ENCODE data around the gene SLC7A6OS.

The SLC7A6OS gene

GRCh38 chr16:68274441-68274840 is 36.3 kb downstream of the SLC7A6OS start:
- TF ChIP-seq CTCF (IDR thresholded peaks at IDR 0.05; ENCODE audit: extremely low read depth, insufficient read depth, missing control alignments), result no peak
- in situ Hi-C loops (cut with MboI; ENCODE audit: low pct_unique_long_range_greater_than_20kb, low sequenced_read_pairs, unreplicated experiment), result no loop called here
- no peak for DNase-seq (ENCODE audit: low spot score)

- no peak for DNase-seq (ENCODE audit: low spot score)
- no peak for TF ChIP-seq CTCF (IDR thresholded peaks at IDR 0.05; ENCODE audit: extremely low read depth, insufficient read depth, missing control alignments)
- in situ Hi-C loops (cut with MboI; ENCODE audit: low pct_unique_long_range_greater_than_20kb, low sequenced_read_pairs, unreplicated experiment), result no loop called here
These were observed 36.9 kb downstream of the SLC7A6OS start for GRCh38 chr16:68273896-68274295.

DNA sequence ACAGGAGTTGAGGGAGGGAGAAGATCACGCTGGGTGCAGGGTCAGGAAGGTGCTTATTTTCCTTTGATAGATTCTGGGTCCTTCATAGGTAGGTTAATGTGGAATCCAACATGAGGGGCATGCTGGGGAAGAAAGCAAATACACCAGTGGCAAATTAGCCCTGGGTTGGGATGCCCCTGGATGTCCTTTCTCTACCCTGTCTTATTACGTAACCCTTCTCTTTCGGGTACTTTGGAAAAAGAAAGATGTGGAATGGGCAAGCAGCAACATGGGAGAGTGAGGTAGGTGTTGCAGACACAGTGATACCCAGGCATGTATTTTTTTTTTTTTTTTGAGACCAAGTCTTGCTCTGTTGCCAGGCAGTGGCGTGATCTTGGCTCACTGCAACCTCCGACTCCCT is 37.3 kb downstream of the SLC7A6OS start:
- TF ChIP-seq CTCF (IDR thresholded peaks at IDR 0.05; ENCODE audit: extremely low read depth, insufficient read depth, missing control alignments), result no peak
- no peak for DNase-seq (ENCODE audit: low spot score)
- in situ Hi-C loops (cut with MboI; ENCODE audit: low pct_unique_long_range_greater_than_20kb, low sequenced_read_pairs, unreplicated experiment), result no loop called here

- in situ Hi-C loops (cut with MboI; ENCODE audit: low pct_unique_long_range_greater_than_20kb, low sequenced_read_pairs, unreplicated experiment), result no loop called here
- no peak for DNase-seq (ENCODE audit: low spot score)
- no peak for TF ChIP-seq CTCF (IDR thresholded peaks at IDR 0.05; ENCODE audit: extremely low read depth, insufficient read depth, missing control alignments)
These were observed 38.1 kb downstream of the SLC7A6OS start for GRCh38 chr16:68272507-68273209.

DNA sequence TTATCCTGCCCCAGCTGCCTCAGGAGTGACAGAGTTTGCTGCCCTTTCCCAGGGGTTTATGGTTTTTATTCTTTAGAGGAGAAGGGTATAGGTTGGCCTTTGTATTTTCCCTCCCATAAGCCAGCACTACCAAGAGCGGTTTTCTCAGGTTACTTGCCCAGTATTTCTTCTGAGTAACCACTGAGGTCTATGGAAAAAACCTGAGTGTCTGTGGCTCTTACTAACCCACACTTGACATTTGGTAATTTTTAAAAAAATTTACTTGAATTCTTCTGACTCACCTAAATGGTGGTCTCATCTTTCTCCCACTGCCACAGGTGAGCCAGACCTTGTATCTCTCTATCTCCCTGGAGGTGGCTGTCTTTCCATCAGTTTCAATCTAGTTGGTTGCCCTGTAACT is 40.4 kb downstream of the SLC7A6OS start:
- DNase-seq (ENCODE audit: low spot score), result no peak
- in situ Hi-C loops (cut with MboI; ENCODE audit: low pct_unique_long_range_greater_than_20kb, low sequenced_read_pairs, unreplicated experiment), result no loop called here
- TF ChIP-seq CTCF (IDR thresholded peaks at IDR 0.05; ENCODE audit: extremely low read depth, insufficient read depth, missing control alignments), result no peak

GRCh38 chr16:68269793-68270192 is 41.0 kb downstream of the SLC7A6OS start:
- in situ Hi-C loops (cut with MboI; ENCODE audit: low pct_unique_long_range_greater_than_20kb, low sequenced_read_pairs, unreplicated experiment), result no loop called here
- no peak for TF ChIP-seq CTCF (IDR thresholded peaks at IDR 0.05; ENCODE audit: extremely low read depth, insufficient read depth, missing control alignments)
- DNase-seq (ENCODE audit: low spot score), result no peak
